Suppressor macrophage (primary cell): ENCODE measurements around the gene MTHFD1L.
A peak's percentile ranks its signal among the peaks of the same experiment; 100 is the strongest.
"Not testable (repeated sequence)": the region's sequence is repeated elsewhere in the genome, so short reads cannot be mapped to it uniquely, and the experiment has no call there.

Experiments used
- DNase-seq, 4 experiments: peaks; one replicate each; pipeline ENCODE4 v3.0.0-alpha.2; 2020 to 2022

Gene MTHFD1L

GRCh38 chr6:151043944-151044343, 178.4 kb downstream of the MTHFD1L start:
- no peak for DNase-seq

DNA sequence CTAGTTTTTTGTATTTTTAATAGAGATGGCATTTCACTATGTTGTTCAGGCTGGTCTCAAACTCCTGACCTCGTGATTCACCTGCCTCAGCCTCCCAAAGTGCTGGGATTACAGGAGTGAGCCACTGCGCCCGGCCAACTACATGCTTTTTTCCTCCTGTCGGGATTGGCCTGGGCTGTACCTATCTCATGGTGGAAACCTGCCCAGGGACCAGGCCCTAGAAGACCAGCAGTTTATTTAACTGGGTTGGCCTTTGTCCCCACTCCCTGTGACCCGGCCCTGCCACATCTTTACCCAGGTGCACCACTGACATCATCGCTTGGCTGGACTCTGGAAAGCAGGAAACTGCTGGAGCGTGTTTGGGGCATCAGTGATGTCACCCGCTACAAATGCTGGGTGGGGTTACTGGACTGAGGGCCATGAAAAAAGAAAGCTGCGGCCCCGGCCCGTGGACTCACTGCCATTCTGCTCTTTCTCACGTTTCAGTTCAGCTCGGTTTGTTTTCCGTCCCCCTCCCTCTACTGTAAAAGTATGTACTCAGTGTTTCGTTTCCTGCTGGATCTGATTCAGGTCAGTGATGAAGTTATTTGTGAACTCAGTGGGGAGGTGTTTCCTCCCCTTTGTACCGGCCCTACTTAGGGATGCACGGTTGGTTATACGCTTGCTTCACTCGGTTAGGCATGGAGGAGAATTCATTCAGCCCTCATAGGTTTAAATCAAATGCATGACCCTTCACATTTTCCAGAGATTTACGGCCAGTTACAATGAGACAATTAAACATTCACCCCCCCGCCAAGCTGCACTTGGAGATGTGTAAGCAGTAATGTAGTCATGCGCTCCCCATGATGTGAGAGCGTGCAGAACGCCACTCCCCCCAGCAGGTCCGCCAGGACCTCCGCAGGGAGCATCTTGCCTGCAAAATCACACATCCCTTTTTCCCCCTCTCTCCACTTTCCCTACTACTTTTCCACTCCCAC, 179.3 kb downstream of the MTHFD1L start:
- no peak for DNase-seq

- DNase-seq, result not testable (repeated sequence)
Observed at GRCh38 chr6:151045511-151046222, 180.2 kb downstream of the MTHFD1L start.

- DNase-seq, result no peak
Observed at GRCh38 chr6:151051164-151051563, 185.7 kb downstream of the MTHFD1L start.

GRCh38 chr6:151052021-151052646, 186.6 kb downstream of the MTHFD1L start:
- no peak for DNase-seq

DNA sequence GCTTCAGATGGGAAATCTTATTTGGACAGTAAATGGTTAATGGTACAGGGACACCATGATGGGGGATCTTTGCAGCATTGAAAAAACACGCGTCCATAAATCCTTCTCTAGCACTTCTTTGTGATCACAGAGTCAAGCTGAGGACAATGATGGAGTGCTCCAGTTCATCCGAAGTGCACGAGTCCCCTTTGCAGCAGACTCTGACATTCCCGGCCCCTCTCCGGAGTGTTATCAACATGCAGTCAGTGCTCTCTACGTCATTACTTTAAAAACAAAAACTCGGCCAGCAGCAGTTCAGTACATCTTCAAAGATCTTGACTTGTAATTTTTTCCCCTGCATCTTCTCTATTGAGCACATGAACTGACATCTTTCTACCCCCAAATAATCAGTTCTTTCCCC, 188.8 kb downstream of the MTHFD1L start:
- no peak for DNase-seq

GRCh38 chr6:151056230-151056907, 190.9 kb downstream of the MTHFD1L start:
- no peak for DNase-seq

DNA sequence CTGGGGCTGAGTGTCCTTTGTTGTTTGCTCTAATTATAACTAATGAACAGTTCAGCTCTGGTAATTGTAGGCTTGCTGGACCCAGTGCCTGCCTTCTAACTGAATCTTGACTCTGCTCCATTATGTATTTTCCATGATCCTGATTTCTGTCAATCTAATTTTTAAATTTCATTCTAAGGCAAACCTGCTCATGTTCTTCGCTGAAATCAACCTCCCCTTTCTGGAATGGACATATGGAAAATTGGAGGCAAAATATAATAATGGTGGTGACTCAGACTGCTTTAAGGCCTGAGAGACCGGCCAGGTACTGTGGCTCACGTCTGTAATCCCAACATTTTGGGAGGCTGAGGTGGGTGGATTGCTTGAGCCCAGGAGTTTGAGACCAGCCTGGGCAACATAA, 191.6 kb downstream of the MTHFD1L start:
- DNase-seq, result no peak

GRCh38 chr6:151058021-151058733, 192.7 kb downstream of the MTHFD1L start:
- DNase-seq, result no peak

DNA sequence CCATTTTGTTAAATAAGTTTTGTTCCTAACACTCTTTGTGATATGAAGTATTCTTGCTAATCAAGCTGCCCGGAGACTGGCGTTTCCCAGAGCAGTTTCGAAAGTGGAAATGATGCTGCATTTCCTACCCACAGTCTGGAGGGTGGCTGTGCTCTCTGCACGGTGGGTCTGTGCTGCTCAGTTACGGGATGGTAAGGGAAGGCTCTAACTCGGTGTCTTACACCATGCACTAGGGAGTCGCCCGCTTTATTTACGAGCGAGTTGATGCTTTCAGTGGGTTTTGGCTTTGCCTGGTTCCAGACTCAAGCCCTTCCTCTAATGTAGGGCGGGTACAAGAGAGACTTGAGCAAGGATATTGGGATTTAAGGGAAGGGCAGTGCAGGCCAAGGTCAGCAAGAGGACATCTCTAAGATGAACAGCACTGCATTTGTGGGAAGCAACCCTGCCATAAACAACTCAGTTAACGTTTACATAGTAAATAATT, 194.2 kb downstream of the MTHFD1L start:
- peak in 2 of 4 experiments; percentile 23 to 28 for DNase-seq

- no peak for DNase-seq
Observed at GRCh38 chr6:151060096-151060765, 194.7 kb downstream of the MTHFD1L start.

DNA sequence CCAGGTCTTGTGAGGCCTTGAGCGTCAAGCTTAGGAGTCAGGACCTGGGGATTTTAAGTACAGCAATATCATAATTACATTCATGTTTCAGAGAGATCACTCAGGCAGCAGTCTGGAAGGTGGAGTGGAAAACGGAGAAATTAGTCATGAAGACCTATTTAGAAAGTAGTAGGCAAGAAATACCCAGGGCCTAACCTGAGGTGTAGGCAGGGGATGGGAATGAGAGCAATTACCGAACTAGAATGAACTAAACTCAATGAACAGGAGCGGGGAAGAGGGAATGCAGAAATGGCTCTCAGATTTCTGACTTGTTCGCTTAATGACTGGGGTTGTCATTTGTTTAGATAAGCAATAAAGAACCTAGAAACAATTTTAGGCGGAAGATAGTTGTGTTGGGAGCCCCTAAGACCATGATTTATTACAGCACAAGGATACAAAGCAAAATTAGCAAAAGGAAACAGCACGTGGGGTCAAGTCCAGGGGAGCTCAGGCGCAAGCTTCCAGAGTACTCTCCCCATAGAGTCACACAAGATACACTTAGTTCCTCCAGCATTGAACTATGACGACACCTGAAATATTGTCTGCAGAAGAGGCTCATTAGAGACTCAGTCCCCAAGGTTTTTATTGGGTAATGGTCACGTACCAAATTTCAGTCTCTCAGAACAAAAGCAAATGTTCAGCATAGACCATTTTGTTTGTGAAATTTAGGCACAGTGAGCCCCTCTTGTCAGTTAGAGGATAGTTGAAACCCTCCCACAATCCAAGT, 195.4 kb downstream of the MTHFD1L start:
- DNase-seq, result no peak

DNA sequence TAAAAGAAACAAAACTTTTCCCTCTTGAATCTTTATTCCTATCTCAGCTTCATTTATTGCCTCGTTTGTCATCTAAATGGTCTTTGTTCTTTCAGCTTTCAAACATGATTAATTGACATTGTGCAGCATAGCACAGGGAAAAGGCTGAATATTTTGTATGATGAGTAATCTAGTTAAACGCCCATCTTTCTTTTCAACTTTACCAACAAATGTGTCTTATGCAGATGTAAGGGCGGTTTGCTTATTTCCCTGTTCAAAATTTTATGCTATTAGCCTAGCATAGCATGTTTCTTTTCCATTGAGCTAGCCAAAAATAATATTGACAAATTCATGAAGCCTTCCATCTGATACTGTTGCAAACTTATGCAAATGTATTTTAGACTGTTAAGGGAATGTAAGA, 197.8 kb downstream of the MTHFD1L start:
- DNase-seq, result no peak

DNA sequence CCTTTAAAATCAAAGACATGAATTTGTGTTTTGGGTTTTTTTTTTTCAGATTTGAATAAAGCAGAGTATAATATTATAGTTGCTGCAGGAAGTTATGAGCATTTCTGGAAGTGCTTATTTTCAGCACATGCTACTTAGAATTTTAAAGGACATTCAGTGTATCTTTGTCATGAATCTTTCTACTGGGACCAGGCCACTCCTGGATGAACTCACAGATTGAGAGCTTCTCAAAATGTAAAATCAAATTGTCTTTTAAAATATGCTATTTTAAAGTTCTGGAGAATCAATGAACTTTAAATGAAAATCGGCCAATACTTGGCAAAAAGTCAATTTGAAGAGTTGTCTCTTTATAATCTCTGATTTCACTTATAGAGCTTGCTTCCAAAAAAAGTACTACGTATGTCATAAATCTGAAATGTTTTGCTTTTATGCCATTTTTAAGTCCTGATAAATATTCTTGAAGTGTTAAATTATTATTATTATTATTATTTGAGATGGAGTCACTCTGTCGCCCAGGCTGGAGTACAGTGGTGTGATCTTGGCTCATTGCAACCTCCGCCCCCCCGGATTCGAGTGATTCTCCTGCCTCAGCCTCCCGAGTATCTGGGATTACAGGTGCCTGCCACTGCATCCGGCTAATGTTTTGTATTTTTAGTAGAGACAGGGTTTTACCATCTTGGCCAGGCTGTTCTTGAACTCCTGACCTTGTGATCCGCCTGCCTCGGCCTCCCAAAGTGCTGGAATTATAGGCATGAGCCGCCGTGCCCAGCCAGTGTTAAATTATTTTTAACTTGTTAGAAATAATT, 198.5 kb downstream of the MTHFD1L start:
- DNase-seq, result no peak

DNA sequence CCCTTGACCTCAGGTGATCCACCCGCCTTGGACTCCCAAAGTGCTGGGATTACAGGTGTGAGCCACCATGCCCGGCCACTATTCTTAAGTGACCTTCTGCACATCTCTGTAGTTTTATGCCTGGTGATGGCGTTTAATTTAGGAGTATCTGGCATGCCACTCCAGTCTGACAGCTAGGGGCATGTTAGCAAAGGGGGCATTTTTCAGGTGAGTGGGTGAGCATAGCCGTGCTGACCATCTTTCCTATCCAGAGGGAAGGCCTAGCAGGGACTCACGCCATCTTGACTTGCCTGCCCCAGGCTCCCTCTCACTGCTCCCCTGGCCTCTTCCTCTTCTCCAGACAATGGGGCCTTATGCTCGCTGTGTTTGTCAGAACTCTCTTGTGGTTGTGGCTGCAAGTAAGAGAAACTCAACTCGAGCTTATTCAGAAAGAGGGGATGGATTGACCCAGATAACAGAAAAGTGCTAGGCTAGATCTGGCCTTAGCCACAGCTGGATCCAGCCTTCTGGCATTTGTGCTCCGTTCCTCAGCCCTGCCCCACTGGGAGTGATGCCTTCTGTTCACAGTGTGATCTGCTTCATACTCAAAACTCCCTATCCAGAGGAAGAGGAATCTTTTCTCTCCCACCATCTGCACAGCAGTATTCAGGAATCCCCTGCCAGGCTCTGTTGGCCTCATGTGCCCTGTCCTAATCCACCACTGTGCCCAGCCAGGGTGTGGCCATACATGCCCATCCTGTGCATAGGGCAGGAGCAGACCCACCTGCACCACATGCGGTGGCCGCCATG, 199.7 kb downstream of the MTHFD1L start:
- no peak for DNase-seq

DNA sequence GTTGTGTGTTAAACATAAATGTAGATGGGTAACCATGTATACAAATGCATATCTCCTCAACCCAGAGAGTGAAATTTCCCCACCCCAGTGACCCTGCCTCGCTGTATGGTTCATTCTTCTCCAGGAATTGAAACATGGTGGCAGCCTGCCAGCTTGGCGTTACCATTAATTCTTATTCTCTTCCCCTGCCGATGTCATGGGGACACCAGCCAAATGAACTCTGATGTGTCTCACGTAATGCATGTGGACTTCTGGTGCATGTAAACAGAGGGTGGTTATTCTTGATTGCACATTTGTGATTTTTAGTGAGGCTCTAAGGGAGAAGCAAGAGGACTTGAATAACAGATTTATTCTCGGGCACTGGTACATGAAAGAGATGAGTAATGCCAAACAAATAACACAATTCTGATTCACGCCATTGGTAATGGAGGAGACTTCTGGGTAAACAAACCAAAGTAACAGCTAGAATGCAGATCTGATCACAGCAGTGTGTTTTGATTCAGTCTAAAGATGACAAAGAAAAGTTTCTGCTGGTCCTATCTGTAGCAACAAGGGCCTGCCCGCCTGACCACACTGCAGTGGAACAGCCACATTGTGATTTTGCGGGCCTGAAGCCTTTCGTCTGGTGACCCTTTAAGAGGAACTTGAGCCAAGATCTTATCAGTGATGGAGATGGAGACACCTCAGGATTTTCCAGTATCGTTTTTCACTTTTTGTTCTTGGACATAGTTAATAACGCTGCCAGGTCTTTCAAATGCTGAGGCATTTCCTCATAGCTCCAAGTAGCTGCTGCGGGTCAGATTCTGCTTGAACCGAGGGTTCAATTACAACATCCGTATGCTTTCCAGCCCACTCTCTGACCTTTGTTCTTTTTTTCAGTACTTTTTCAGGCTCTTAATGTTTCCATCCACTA, 202.4 kb downstream of the MTHFD1L start:
- DNase-seq, result no peak

- no peak for DNase-seq
Observed at GRCh38 chr6:151068761-151069312, 203.3 kb downstream of the MTHFD1L start.
